ENCODE measurements around the gene MYLK.

MYLK gene

GRCh38 chr3:123642957-123643330 lies 241.2 kb downstream of the MYLK start:
- TF ChIP-seq POLR2AphosphoS5 (IDR thresholded peaks at IDR 0.05; ENCODE audit: low read depth, low read length) (no peak), SIN3A (IDR thresholded peaks at IDR 0.05; ENCODE audit: borderline replicate concordance, insufficient read depth, low read length) (no peak), REST (IDR thresholded peaks at IDR 0.05; ENCODE audit: insufficient read depth in 1 of 2, low read depth in 2 of 2, low read length in 2 of 2) (no peak), TAF1 (IDR thresholded peaks at IDR 0.05; ENCODE audit: borderline replicate concordance, insufficient read depth, low read length) (no peak), FOXP2 (optimal IDR thresholded peaks at IDR 0.05; ENCODE audit: borderline replicate concordance, extremely low read depth, extremely low read length, insufficient read depth) (no peak)

DNA sequence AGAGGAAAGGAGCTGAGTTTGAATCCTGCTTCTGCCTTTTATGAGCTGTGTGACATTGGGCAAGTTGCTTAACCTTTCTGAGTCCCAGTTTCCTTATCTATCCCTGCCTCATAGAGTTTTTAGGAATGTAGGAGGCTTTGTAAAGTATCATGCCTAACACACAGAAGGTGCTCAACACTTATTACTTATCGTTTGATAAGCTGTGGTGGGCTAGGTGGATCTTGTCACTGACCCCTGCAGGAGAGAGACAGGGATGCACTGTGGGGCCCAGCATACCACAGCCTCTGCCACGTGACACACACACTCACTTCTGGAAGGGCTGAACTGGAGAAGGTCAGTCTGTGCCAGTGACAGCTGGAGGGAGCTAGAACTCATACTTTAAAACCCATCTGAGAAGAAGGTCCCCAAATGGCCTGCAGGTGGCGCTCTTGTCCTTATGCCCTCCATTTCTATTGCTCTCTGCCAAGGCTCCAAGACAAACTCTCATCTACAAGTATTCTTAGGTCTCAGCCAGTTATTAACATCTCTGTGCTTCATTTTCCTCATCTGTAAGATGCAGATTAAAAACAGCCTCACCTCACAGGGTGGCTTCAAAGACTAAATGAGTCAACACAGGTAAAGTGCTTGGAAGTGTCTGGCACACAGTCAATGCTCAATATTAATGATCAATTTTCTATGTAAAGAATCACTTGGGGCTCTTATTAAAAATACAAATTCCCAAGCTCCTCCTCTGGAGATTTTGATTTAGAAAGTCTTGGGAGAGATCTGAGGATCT lies 241.8 kb downstream of the MYLK start:
- TF ChIP-seq TAF1 (IDR thresholded peaks at IDR 0.05; ENCODE audit: borderline replicate concordance, insufficient read depth, low read length) (no peak), POLR2AphosphoS5 (IDR thresholded peaks at IDR 0.05; ENCODE audit: low read depth, low read length) (no peak), FOXP2 (optimal IDR thresholded peaks at IDR 0.05; ENCODE audit: borderline replicate concordance, extremely low read depth, extremely low read length, insufficient read depth) (no peak), SIN3A (IDR thresholded peaks at IDR 0.05; ENCODE audit: borderline replicate concordance, insufficient read depth, low read length) (no peak)

GRCh38 chr3:123641505-123641904 lies 242.6 kb downstream of the MYLK start:
- TF ChIP-seq TAF1 (IDR thresholded peaks at IDR 0.05; ENCODE audit: borderline replicate concordance, insufficient read depth, low read length) (no peak), POLR2AphosphoS5 (IDR thresholded peaks at IDR 0.05; ENCODE audit: low read depth, low read length) (no peak), FOXP2 (optimal IDR thresholded peaks at IDR 0.05; ENCODE audit: borderline replicate concordance, extremely low read depth, extremely low read length, insufficient read depth) (no peak), REST (IDR thresholded peaks at IDR 0.05; ENCODE audit: insufficient read depth in 1 of 2, low read depth in 2 of 2, low read length in 2 of 2) (no peak), SIN3A (IDR thresholded peaks at IDR 0.05; ENCODE audit: borderline replicate concordance, insufficient read depth, low read length) (no peak)

- no peak for TF ChIP-seq FOXP2 (optimal IDR thresholded peaks at IDR 0.05; ENCODE audit: borderline replicate concordance, extremely low read depth, extremely low read length, insufficient read depth)
- no peak for TF ChIP-seq TAF1 (IDR thresholded peaks at IDR 0.05; ENCODE audit: borderline replicate concordance, insufficient read depth, low read length)
- no peak for TF ChIP-seq REST (IDR thresholded peaks at IDR 0.05; ENCODE audit: insufficient read depth in 1 of 2, low read depth in 2 of 2, low read length in 2 of 2)
- no peak for TF ChIP-seq POLR2AphosphoS5 (IDR thresholded peaks at IDR 0.05; ENCODE audit: low read depth, low read length)
- TF ChIP-seq SIN3A (IDR thresholded peaks at IDR 0.05; ENCODE audit: borderline replicate concordance, insufficient read depth, low read length), result no peak
Observed at GRCh38 chr3:123640740-123641462, 243.2 kb downstream of the MYLK start.

DNA sequence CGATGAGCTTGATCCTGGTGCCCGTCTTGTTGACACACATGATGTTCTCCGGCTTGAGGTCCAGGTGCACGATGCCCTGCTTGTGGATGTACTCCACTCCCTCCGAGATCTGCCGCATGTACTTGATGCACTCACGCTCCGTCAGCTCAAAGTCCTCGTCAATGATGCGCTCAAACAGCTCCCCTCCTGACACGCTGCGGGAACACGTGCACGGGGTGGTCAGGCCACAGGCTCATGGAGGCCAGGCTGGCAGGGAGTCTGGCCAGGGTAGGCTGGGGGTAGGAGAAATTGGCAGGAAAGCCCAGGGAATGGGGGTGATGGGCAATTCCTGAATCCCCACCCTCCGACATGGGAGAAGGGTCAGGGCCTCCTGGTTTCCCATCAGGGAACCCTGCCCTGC lies 243.8 kb downstream of the MYLK start:
- TF ChIP-seq FOXP2 (optimal IDR thresholded peaks at IDR 0.05; ENCODE audit: borderline replicate concordance, extremely low read depth, extremely low read length, insufficient read depth) (no peak), POLR2AphosphoS5 (IDR thresholded peaks at IDR 0.05; ENCODE audit: low read depth, low read length) (no peak), TAF1 (IDR thresholded peaks at IDR 0.05; ENCODE audit: borderline replicate concordance, insufficient read depth, low read length) (no peak), SIN3A (IDR thresholded peaks at IDR 0.05; ENCODE audit: borderline replicate concordance, insufficient read depth, low read length) (no peak), REST (IDR thresholded peaks at IDR 0.05; ENCODE audit: insufficient read depth in 1 of 2, low read depth in 2 of 2, low read length in 2 of 2) (no peak)

All from PFSK-1 (cell line).